HCT116 (cell line): ENCODE measurements around the gene PRR7. TPM values are rescaled to one million over a fixed set of nuclear protein-coding genes. Genes with fewer than 3 reads are reported as not detected.

Source experiments
- ATAC-seq: fragments of 200-7000 bp; cut with Tn5 transposase; 2 replicates; pipeline ENCODE4 v1.9.1; 2020; ENCODE audit warnings: mild to moderate bottlenecking, moderate library complexity
- BruUV-seq: library from RNA; stranded (reverse); fragments of 400-500 nt; replicated peaks from 2 replicates; lab custom pipeline; 2021; lab: Mats Ljungman, UMichigan
- CTCF ChIA-PET: fragments of 300-600 bp; sonication (Branson Sonifier 250); formaldehyde crosslinking; loops from one replicate; lab custom pipeline; 2021; ENCODE audit warnings: antibody characterized with exemption; lab: Charles Lee
- POLR2A ChIA-PET: fragments of 300-600, 350-600 bp; sonication (Branson Sonifier 250); formaldehyde crosslinking; loops from one replicate; lab custom pipeline; 2021; ENCODE audit warnings: antibody characterized with exemption; lab: Charles Lee
- RAD21 ChIA-PET, 2 experiments: fragments of 300-600 bp; sonication (Branson Sonifier 250); formaldehyde crosslinking; loops; one replicate each; lab custom pipeline; 2023; ENCODE audit warnings: low total read pairs in 2 of 2; ENCODE audit not compliant: uncharacterized antibody in 2 of 2, unreplicated experiment in 2 of 2, low non-redundant PET in 1 of 2; lab: Charles Lee
- DNase-seq: peaks from one replicate; pipeline ENCODE4 v3.0.0-alpha.2; 2010; ENCODE audit warnings: low read depth, low spot score
- H2AFZ ChIP-seq: fragments of 200-600 bp; shearing (Covaris generic), sonication (generic); 2 replicates; pipeline ENCODE4 v1.6.1; 2017; ENCODE audit warnings: low read depth, mixed run types, mixed read lengths, antibody characterized with exemption, low read length; ENCODE audit not compliant: poor library complexity, severe bottlenecking
- H3K27ac ChIP-seq: 2 replicates; pipeline ENCODE4 v1.5.1; 2012; ENCODE audit warnings: low read depth, low read length
- H3K27me3 ChIP-seq: fragments of 200-600 bp; sonication (generic); 2 replicates; pipeline ENCODE4 v1.6.1; 2016; ENCODE audit warnings: mixed run types, low read length, mixed read lengths; ENCODE audit not compliant: insufficient read depth
- H3K36me3 ChIP-seq, 2 experiments: fragments of 200-500 bp in 1 of 2; fragments of 200-600 bp in 1 of 2; sonication (Bioruptor generic) in 1 of 2; sonication (generic) in 1 of 2; 2 replicates each; pipeline versions ENCODE4 v1.5.1 to v1.6.1; 2014 to 2016; ENCODE audit warnings: low read length in 2 of 2, inconsistent platforms in 1 of 2, mixed read lengths in 1 of 2, mixed run types in 1 of 2; ENCODE audit not compliant: insufficient read depth in 2 of 2, control insufficient read depth in 1 of 2
- H3K4me1 ChIP-seq, 2 experiments: fragments of 200-600 bp in 1 of 2; sonication (generic) in 1 of 2; 2 replicates each; pipeline versions ENCODE4 v1.5.1 to v1.6.1; 2012 to 2017; ENCODE audit warnings: low read length in 2 of 2, inconsistent platforms in 1 of 2, mild to moderate bottlenecking in 1 of 2, mixed read lengths in 1 of 2, mixed run types in 1 of 2, moderate library complexity in 1 of 2; ENCODE audit not compliant: insufficient read depth in 2 of 2, control insufficient read depth in 1 of 2
- H3K4me2 ChIP-seq: fragments of 200-600 bp; sonication (generic); 2 replicates; pipeline ENCODE4 v1.6.1; 2017; ENCODE audit warnings: mixed run types, low read length, mixed read lengths
- H3K4me3 ChIP-seq, 2 experiments: fragments of 200-600 bp in 1 of 2; sonication (generic) in 1 of 2; replicated peaks in 1 of 2; 2 replicates each; pipeline ENCODE4 v1.5.1; 2011 to 2016; ENCODE audit warnings: low read length in 2 of 2, control low read depth in 1 of 2, low read depth in 1 of 2, mild to moderate bottlenecking in 1 of 2, mixed read lengths in 1 of 2, mixed run types in 1 of 2
- H3K79me2 ChIP-seq: fragments of 200-600 bp; sonication (generic); 2 replicates; pipeline ENCODE4 v1.6.1; 2017; ENCODE audit warnings: mild to moderate bottlenecking, mixed run types, low read length, moderate library complexity, mixed read lengths; ENCODE audit not compliant: insufficient read depth
- H3K9ac ChIP-seq: fragments of 200-600 bp; sonication (generic); 2 replicates; pipeline ENCODE4 v1.6.1; 2016; ENCODE audit warnings: low read length, mixed read lengths
- H3K9me2 ChIP-seq: fragments of 200-600 bp; sonication (generic), shearing (Covaris generic); 2 replicates; pipeline ENCODE4 v1.6.1; 2017; ENCODE audit warnings: mixed run types, mild to moderate bottlenecking, moderate library complexity; ENCODE audit not compliant: insufficient read depth
- H3K9me3 ChIP-seq, 2 experiments: fragments of 200-500 bp in 1 of 2; fragments of 200-600 bp in 1 of 2; sonication (Bioruptor generic) in 1 of 2; sonication (generic) in 1 of 2; 2 replicates each; pipeline ENCODE4 v1.6.1; 2014 to 2017; ENCODE audit warnings: low read length in 2 of 2, mixed read lengths in 2 of 2, inconsistent platforms in 1 of 2, low read depth in 1 of 2, mild to moderate bottlenecking in 1 of 2, mixed run types in 1 of 2, moderate library complexity in 1 of 2; ENCODE audit not compliant: control insufficient read depth in 1 of 2, insufficient read depth in 1 of 2
- H4K20me1 ChIP-seq: fragments of 200-600 bp; sonication (generic), shearing (Covaris generic); 2 replicates; pipeline ENCODE4 v1.6.1; 2017; ENCODE audit warnings: mixed run types, mild to moderate bottlenecking, moderate library complexity; ENCODE audit not compliant: insufficient read depth
- CEBPB ChIP-seq: IDR thresholded peaks from 2 replicates; pipeline ENCODE4 v1.6.1; 2012; ENCODE audit warnings: low read depth
- EZH2phosphoT487 ChIP-seq: fragments of 200-600 bp; IDR thresholded peaks from 2 replicates; pipeline ENCODE4 v1.6.1; 2018; ENCODE audit warnings: antibody characterized with exemption, borderline replicate concordance
- FOSL1 ChIP-seq: IDR thresholded peaks from 2 replicates; pipeline ENCODE4 v1.6.1; 2012; ENCODE audit warnings: low read depth
- JUND ChIP-seq: IDR thresholded peaks from 2 replicates; pipeline ENCODE4 v1.6.1; 2012
- POLR2A ChIP-seq: IDR thresholded peaks from 2 replicates; pipeline ENCODE4 v1.7.0; 2011; ENCODE audit warnings: borderline replicate concordance; ENCODE audit not compliant: insufficient read depth, insufficient read length; ENCODE audit errors: extremely low read depth
- SRF ChIP-seq: IDR thresholded peaks from 2 replicates; pipeline ENCODE4 v1.6.1; 2012; ENCODE audit warnings: low read depth
- TCF7L2 ChIP-seq: IDR thresholded peaks from 2 replicates; pipeline ENCODE4 v1.7.0; 2011; ENCODE audit warnings: borderline replicate concordance, inconsistent platforms; ENCODE audit not compliant: insufficient read depth, insufficient read length; ENCODE audit errors: extremely low read depth
- YY1 ChIP-seq: IDR thresholded peaks from 2 replicates; pipeline ENCODE4 v1.6.1; 2011; ENCODE audit warnings: low read length, low read depth, moderate library complexity, mild to moderate bottlenecking; ENCODE audit not compliant: insufficient replicate concordance; ENCODE audit errors: extremely low read depth
- intact Hi-C: fragments of 100-400 bp; cut with micrococcal nuclease; formaldehyde crosslinking; loops from 2 replicates; pipeline ENCODE4 v1.10.0; 2022
- total RNA-seq: library from RNA; stranded (reverse); gene quantifications from one replicate; pipeline ENCODE4 v1.2.1, GENCODE V29; 2021; ENCODE audit not compliant: unreplicated experiment
- TF ChIP-seq, protein P1 (sequence below): IDR thresholded peaks from 2 replicates; pipeline ENCODE4 v1.6.1; 2012; ENCODE audit warnings: low read depth
- TF ChIP-seq, protein P2 (sequence below), 3 experiments: fragments of 200-600 bp in 1 of 3; sonication (generic) in 1 of 3; IDR thresholded peaks in 2 of 3; conservative IDR thresholded peaks in 1 of 3; 2 replicates each; pipeline ENCODE4 v1.5.1; 2012 to 2017; ENCODE audit warnings: low read depth in 2 of 3, low read length in 2 of 3, antibody characterized with exemption in 1 of 3, borderline replicate concordance in 1 of 3, control low read depth in 1 of 3, mild to moderate bottlenecking in 1 of 3, mixed read lengths in 1 of 3, mixed run types in 1 of 3, moderate library complexity in 1 of 3; ENCODE audit not compliant: insufficient read depth in 1 of 3
- TF ChIP-seq, protein P3 (sequence below): IDR thresholded peaks from 2 replicates; pipeline ENCODE4 v1.6.1; 2011; ENCODE audit warnings: mild to moderate bottlenecking, low read length, moderate library complexity; ENCODE audit not compliant: insufficient replicate concordance; ENCODE audit errors: extremely low read depth

PRR7 gene
- total RNA-seq, 1 experiment from 2014 or later = 39.9 TPM

DNA sequence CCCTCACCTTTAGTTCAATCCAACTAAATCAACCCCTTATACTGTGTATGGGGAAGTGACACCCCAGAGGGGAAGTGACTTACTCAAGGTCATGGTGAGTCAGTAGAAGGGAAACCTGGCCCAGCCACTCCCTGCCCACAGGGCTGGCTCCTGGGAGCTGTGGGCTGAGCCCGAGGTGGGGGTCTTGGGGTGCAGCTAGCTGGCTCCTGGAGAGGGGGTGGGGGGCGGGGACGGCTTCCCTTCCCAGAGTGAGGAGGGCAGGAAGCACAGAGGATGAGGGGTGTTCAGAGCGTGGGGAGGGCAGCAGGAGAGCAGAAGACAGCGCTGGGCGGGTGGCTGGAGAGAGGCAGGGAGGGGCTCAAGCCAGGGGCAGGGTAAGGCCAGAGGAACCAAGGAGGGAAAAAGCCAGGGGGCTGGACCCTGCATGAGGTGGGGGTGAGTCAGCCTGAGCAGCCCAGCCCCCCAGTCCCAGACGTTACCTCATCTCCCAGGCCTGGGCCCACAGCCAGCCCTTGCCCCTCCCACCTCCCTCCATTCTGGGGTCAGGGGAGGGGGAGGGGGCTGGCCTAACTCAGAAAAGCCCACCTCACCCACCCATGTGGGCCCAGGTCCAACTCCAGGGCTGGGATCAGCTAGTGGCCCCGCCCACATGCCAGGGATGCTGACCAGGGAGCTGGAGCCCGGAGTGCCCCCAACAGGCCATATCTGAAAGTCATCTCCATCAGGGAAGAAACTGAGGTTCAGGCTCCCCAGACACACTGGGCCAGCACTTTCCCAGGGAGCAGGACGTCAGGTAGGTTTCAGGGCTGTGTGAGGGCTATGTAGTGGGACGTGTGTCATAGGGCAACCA is 48.0 kb downstream of the PRR7 start:
- H3K4me1 ChIP-seq = peaks cover 35 to 69% of the 10 kb centered on the region in 2 experiments
- TF ChIP-seq TCF7L2 (no peak), JUND (no peak), FOSL1 (no peak), POLR2A (no peak), SRF (no peak), YY1 (peak; percentile 11), EZH2phosphoT487 (no peak), CEBPB (no peak)
- TF ChIP-seq, protein P1, sequence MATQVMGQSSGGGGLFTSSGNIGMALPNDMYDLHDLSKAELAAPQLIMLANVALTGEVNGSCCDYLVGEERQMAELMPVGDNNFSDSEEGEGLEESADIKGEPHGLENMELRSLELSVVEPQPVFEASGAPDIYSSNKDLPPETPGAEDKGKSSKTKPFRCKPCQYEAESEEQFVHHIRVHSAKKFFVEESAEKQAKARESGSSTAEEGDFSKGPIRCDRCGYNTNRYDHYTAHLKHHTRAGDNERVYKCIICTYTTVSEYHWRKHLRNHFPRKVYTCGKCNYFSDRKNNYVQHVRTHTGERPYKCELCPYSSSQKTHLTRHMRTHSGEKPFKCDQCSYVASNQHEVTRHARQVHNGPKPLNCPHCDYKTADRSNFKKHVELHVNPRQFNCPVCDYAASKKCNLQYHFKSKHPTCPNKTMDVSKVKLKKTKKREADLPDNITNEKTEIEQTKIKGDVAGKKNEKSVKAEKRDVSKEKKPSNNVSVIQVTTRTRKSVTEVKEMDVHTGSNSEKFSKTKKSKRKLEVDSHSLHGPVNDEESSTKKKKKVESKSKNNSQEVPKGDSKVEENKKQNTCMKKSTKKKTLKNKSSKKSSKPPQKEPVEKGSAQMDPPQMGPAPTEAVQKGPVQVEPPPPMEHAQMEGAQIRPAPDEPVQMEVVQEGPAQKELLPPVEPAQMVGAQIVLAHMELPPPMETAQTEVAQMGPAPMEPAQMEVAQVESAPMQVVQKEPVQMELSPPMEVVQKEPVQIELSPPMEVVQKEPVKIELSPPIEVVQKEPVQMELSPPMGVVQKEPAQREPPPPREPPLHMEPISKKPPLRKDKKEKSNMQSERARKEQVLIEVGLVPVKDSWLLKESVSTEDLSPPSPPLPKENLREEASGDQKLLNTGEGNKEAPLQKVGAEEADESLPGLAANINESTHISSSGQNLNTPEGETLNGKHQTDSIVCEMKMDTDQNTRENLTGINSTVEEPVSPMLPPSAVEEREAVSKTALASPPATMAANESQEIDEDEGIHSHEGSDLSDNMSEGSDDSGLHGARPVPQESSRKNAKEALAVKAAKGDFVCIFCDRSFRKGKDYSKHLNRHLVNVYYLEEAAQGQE = no peak
- TF ChIP-seq, protein P2, sequence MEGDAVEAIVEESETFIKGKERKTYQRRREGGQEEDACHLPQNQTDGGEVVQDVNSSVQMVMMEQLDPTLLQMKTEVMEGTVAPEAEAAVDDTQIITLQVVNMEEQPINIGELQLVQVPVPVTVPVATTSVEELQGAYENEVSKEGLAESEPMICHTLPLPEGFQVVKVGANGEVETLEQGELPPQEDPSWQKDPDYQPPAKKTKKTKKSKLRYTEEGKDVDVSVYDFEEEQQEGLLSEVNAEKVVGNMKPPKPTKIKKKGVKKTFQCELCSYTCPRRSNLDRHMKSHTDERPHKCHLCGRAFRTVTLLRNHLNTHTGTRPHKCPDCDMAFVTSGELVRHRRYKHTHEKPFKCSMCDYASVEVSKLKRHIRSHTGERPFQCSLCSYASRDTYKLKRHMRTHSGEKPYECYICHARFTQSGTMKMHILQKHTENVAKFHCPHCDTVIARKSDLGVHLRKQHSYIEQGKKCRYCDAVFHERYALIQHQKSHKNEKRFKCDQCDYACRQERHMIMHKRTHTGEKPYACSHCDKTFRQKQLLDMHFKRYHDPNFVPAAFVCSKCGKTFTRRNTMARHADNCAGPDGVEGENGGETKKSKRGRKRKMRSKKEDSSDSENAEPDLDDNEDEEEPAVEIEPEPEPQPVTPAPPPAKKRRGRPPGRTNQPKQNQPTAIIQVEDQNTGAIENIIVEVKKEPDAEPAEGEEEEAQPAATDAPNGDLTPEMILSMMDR (IDR thresholded peaks at IDR 0.05 in 2 of 3, conservative IDR thresholded peaks at IDR 0.05 in 1 of 3; ENCODE audit: borderline replicate concordance in 1 of 3, insufficient read depth in 1 of 3, low read depth in 2 of 3, low read length in 2 of 3) = peak in 2 of 3 experiments; percentile 39 to 45; a peak in 4 of 6 replicates
- TF ChIP-seq, protein P3, sequence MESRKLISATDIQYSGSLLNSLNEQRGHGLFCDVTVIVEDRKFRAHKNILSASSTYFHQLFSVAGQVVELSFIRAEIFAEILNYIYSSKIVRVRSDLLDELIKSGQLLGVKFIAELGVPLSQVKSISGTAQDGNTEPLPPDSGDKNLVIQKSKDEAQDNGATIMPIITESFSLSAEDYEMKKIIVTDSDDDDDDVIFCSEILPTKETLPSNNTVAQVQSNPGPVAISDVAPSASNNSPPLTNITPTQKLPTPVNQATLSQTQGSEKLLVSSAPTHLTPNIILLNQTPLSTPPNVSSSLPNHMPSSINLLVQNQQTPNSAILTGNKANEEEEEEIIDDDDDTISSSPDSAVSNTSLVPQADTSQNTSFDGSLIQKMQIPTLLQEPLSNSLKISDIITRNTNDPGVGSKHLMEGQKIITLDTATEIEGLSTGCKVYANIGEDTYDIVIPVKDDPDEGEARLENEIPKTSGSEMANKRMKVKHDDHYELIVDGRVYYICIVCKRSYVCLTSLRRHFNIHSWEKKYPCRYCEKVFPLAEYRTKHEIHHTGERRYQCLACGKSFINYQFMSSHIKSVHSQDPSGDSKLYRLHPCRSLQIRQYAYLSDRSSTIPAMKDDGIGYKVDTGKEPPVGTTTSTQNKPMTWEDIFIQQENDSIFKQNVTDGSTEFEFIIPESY = no peak
- peaks cover 2 to 23% of the 10 kb centered on the region in 2 experiments; a peak in 3 of 4 replicates for H3K36me3 ChIP-seq
- ChIA-PET POLR2A (interaction anchor here (1.3 to 6.4 kb wide), 7 partner anchors 9 to 92 kb away, joined by 3 to 54 read pairs (median 9); no protein-coding TSS in a partner anchor), CTCF (interaction anchor here (0.9 to 4.1 kb wide), 13 partner anchors 12 to 185 kb away, joined by 3 to 28 read pairs (median 7); no protein-coding TSS in a partner anchor), RAD21 (interaction anchor here in 1 of 2 experiments (0.6 kb wide), 1 partner anchor 18 kb away, joined by 3 read pairs; no protein-coding TSS in a partner anchor)
- H3K9me2 ChIP-seq = no peaks in the 10 kb centered on the region
- no TSS peak for BruUV-seq
- H3K79me2 ChIP-seq = peaks cover 63% of the 10 kb centered on the region
- DNase-seq (peak; percentile 49), ATAC-seq (peak; percentile 33)
- H3K27me3 ChIP-seq = no peaks in the 10 kb centered on the region
- peak overlapping the region; percentile 99 for H3K4me2 ChIP-seq
- H3K9ac ChIP-seq = peak overlapping the region; percentile 94
- intact Hi-C loops = loop anchor here (5.0 kb wide), 3 partner anchors 92 to 182 kb away; partner anchors contain the start of genes B4GALT7, MXD3 and PFN3
- no peak overlapping the region for H2AFZ ChIP-seq
- peak overlapping the region; percentile 88 to 89 for H3K4me3 ChIP-seq
- H3K27ac ChIP-seq = peak overlapping the region; percentile 96
- H3K9me3 ChIP-seq = no peaks in the 10 kb centered on the region
- H4K20me1 ChIP-seq = peaks cover 11% of the 10 kb centered on the region; the same call in 1 of the 2 replicates
